Esophagus (tissue), 2 donors: ENCODE measurements around the gene CDH5. TPM values are rescaled to one million over a fixed set of nuclear protein-coding genes. Genes with fewer than 3 reads are reported as not detected.
"Not testable (repeated sequence)": the region's sequence is repeated elsewhere in the genome, so short reads cannot be mapped to it uniquely, and the experiment has no call there.

Experiments used
- H3K27ac ChIP-seq, 2 donors: one replicate each; pipeline ENCODE4 v1.5.1; 2013; ENCODE audit warnings: low read depth in 2 of 2, mild to moderate bottlenecking in 2 of 2, inconsistent platforms in 1 of 2, low read length in 1 of 2, moderate library complexity in 1 of 2
- H3K27me3 ChIP-seq, 2 donors: one replicate each; pipeline ENCODE4 v1.6.1; 2013; ENCODE audit warnings: low read length in 2 of 2, control low read depth in 1 of 2, mild to moderate bottlenecking in 1 of 2; ENCODE audit not compliant: insufficient read depth in 2 of 2, control insufficient read depth in 1 of 2
- H3K36me3 ChIP-seq, 2 donors: one replicate each; pipeline ENCODE4 v1.6.1; 2013; ENCODE audit warnings: low read length in 1 of 2; ENCODE audit not compliant: control insufficient read depth in 2 of 2, insufficient read depth in 2 of 2
- H3K4me1 ChIP-seq, 2 donors: one replicate each; pipeline ENCODE4 v1.6.1; 2013; ENCODE audit warnings: low read length in 1 of 2; ENCODE audit not compliant: control insufficient read depth in 2 of 2, insufficient read depth in 2 of 2
- H3K4me3 ChIP-seq, 2 donors: one replicate each; pipeline ENCODE4 v1.5.1; 2013; ENCODE audit warnings: low read length in 2 of 2, mild to moderate bottlenecking in 2 of 2, low read depth in 1 of 2, moderate library complexity in 1 of 2
- H3K9me3 ChIP-seq, 2 donors: one replicate each; pipeline ENCODE4 v1.6.1; 2013; ENCODE audit warnings: mild to moderate bottlenecking in 2 of 2, low read depth in 1 of 2, low read length in 1 of 2, moderate library complexity in 1 of 2; ENCODE audit not compliant: control insufficient read depth in 2 of 2, insufficient read depth in 1 of 2
- WGBS, 2 donors: extraction: QIAGEN DNeasy Blood & Tissue Kit; methylation state at CpG; one replicate each; pipeline ENCODE4 v1.1.7; 2013; 5-methylcytosine and 5-hydroxymethylcytosine counted together
- polyA plus RNA-seq, 2 donors: library from polyadenylated mRNA; stranded (reverse); fragments of 200-250 nt; gene quantifications; one replicate each; pipeline ENCODE4 v1.2.3, GENCODE V29; 2013
- donor health status: healthy with polysubstance abuse.
- donor health status: Bipolar disorder and iron deficiency.

The CDH5 gene
- polyA plus RNA-seq, 2 donors: 2.8 to 5.7 TPM

DNA sequence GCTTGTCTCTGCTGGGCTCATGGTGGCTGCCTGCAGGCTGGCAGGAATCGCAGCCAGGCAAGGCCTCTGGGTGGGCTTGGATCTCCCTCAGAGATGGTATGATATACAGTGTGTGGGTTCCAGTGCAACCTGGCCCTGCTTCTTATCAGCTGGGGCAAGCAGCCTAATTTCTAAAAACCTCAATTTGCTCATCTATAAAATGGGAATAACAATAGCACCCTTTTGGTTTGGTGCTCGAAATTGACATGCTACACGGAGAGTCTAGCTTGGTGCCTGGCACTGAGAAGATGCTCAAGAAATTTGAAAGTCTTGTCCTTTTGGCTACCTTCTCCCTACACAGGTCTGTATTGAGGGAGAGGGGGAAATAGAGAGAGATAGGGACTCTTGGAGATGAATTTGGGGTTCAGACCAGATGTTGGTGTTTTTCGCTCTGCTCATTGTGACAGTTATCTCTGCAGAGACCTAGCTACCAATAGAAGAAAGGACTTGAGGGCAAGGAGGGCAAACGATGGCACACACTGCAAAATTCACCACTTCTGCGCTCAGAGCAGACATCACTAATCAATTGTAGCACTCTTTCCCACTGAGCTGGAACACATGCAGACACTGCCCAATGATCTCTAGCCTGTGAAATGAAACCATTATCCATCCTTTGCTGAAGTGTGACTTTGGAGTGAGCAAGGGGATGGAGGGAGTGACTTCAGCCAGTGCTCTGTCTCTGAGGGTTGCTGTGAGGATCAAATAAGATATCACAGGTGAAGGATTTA is 76.2 kb downstream of the CDH5 start:
- Histone ChIP-seq H3K4me1 (no peaks in the 10 kb centered on the region), H3K4me3 (no peak overlapping the region), H3K27ac (no peak overlapping the region), H3K27me3 (no peaks in the 10 kb centered on the region), H3K9me3 (no peaks in the 10 kb centered on the region), H3K36me3 (no peaks in the 10 kb centered on the region)
- 78 to 82% methylated on average over 6 of the region's 6 CpGs for WGBS, 2 donors

GRCh38 chr16:66443269-66443652 is 76.8 kb downstream of the CDH5 start:
- Histone ChIP-seq H3K9me3 (no peaks in the 10 kb centered on the region), H3K36me3 (no peaks in the 10 kb centered on the region), H3K27me3 (no peaks in the 10 kb centered on the region), H3K27ac (no peak overlapping the region), H3K4me1 (no peaks in the 10 kb centered on the region), H3K4me3 (no peak overlapping the region)
- WGBS, 2 donors: 88% methylated on average over 3 of the region's 3 CpGs

DNA sequence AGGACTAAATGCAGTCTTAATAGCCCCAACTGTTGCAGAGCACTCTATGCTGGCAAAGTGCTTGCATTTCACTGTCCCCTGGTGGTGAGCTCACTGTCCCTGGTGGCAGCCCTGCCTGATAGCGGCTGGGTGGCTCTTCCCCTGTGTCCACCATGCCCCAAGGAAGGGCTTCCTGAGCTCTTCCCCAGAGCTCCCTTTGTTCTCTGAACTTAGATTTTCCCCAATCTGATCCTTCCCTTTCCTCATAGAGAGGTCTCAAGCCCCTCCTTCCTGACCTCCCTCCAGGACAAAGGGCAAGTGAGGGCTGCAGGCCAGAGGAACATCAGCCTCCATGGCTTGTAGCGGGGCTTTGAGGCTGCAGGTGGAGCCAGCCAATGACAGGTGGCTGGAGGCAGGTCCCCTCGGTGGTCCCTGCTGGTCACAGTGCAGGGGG is 77.6 kb downstream of the CDH5 start:
- H3K36me3 ChIP-seq: no peaks in the 10 kb centered on the region
- H3K9me3 ChIP-seq: no peaks in the 10 kb centered on the region
- no peaks in the 10 kb centered on the region for H3K4me1 ChIP-seq
- H3K4me3 ChIP-seq: no peak overlapping the region
- no peaks in the 10 kb centered on the region for H3K27me3 ChIP-seq
- 75 to 80% methylated on average over 3 of the region's 3 CpGs for WGBS, 2 donors
- H3K27ac ChIP-seq: no peak overlapping the region

DNA sequence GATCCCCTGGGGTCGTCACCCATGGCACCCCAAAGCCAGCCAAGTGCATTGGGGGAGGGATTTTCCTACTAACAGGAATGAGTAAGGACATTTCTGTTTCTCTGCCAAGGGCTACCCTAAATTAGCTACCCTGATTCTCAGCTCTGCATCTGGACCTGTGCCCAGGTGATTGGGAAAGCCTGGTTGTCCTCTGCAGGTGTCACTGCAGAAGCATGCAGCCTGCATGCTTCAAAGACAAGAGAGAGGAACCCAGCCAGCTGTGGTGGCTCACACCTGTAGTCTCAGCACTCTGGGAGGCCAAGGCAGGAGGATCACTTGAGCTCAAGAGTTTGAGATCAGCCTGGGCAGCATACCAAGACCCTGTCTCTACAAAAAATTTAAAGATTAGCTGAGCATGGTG is 80.2 kb downstream of the CDH5 start:
- no peaks in the 10 kb centered on the region for H3K9me3 ChIP-seq
- no peaks in the 10 kb centered on the region for H3K36me3 ChIP-seq
- H3K27me3 ChIP-seq: no peaks in the 10 kb centered on the region
- H3K4me3 ChIP-seq: no peak overlapping the region
- H3K27ac ChIP-seq: no peak overlapping the region
- no peaks in the 10 kb centered on the region for H3K4me1 ChIP-seq
- 70 to 80% methylated on average over 1 of the region's 1 CpG for WGBS, 2 donors

DNA sequence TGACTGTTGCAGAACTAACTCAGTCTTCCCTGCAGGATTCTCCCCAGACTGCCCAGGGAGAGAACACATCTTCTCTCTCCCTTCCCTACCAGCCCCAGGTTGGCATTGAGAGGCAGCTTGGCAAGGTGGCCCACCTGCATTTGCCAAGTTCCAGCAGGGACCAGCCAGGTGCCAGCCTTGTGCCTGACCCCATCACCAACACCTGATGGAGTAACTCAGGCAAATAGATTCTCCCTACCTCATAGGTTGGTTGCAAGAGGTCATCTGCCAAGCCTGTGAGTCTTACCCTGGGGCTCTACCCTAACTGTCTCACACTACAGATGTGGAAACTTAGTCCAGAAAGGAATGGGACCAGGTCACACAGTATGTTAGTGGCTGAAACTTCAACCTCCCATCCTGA is 81.0 kb downstream of the CDH5 start:
- no peaks in the 10 kb centered on the region for H3K27me3 ChIP-seq
- H3K36me3 ChIP-seq: no peaks in the 10 kb centered on the region
- no peak overlapping the region for H3K27ac ChIP-seq
- H3K4me3 ChIP-seq: no peak overlapping the region
- H3K9me3 ChIP-seq: no peaks in the 10 kb centered on the region
- H3K4me1 ChIP-seq: no peaks in the 10 kb centered on the region

DNA sequence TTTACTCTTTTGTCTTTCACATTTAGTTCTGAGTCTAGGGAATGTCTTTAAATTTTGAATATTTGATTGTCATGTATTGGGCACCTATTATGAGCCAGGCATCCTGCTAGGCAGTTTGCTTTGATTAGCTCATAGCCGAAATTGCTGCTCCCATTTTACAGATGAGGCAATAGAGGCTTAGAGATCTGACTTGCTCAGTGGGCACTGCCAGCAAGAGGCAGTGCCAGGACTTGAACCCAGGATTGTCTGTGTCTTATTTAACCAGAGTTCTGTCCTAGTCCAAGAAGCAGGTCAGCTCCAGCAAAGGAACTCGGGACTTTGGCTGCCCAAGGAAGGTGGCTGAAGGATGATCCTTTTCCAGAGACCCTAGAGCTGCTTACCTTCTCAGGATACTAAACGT is 85.1 kb downstream of the CDH5 start:
- 86 to 89% methylated on average over 3 of the region's 3 CpGs for WGBS, 2 donors
- Histone ChIP-seq H3K27me3 (no peaks in the 10 kb centered on the region), H3K36me3 (no peaks in the 10 kb centered on the region), H3K4me1 (no peaks in the 10 kb centered on the region), H3K4me3 (no peak overlapping the region), H3K27ac (no peak overlapping the region), H3K9me3 (no peaks in the 10 kb centered on the region)

- not testable (repeated sequence) for H3K36me3 ChIP-seq, H3K27me3 ChIP-seq, H3K9me3 ChIP-seq, H3K4me1 ChIP-seq, H3K4me3 ChIP-seq, H3K27ac ChIP-seq
- WGBS, 2 donors: 92 to 93% methylated on average over 1 of the region's 1 CpG
Measured at GRCh38 chr16:66453230-66453629, 86.7 kb downstream of the CDH5 start.

Other genes starting within 250 kb of the CDH5 start
- gene BEAN1, start 60.6 kb downstream of the CDH5 start, polyA plus RNA-seq: under 1 TPM; 0.40 to 0.73 TPM
- 1 to 10 TPM; 5.9 to 8.3 TPM for gene TK2, start 183.4 kb downstream of the CDH5 start, polyA plus RNA-seq
- gene CKLF, start 185.9 kb downstream of the CDH5 start, polyA plus RNA-seq: 10 to 100 TPM; 14.9 to 29.7 TPM
- under 1 TPM; 0.14 to 0.22 TPM for gene CMTM1, start 199.7 kb downstream of the CDH5 start, polyA plus RNA-seq
- gene CMTM2, start 212.8 kb downstream of the CDH5 start, polyA plus RNA-seq: under 1 TPM in 1 of 2 donors, not detected in 1; 0.06 TPM
- 1 to 10 TPM; 3.4 to 4.6 TPM for gene CMTM3, start 238.0 kb downstream of the CDH5 start, polyA plus RNA-seq